Measurements from ENCODE around the gene HMGN3. TPM values are rescaled to one million over a fixed set of nuclear protein-coding genes. Genes with fewer than 3 reads are reported as not detected.
A peak's percentile ranks its signal among the peaks of the same experiment; 100 is the strongest.

The HMGN3 gene
- total RNA-seq, 1 experiment from 2014 or later: 151 TPM

DNA sequence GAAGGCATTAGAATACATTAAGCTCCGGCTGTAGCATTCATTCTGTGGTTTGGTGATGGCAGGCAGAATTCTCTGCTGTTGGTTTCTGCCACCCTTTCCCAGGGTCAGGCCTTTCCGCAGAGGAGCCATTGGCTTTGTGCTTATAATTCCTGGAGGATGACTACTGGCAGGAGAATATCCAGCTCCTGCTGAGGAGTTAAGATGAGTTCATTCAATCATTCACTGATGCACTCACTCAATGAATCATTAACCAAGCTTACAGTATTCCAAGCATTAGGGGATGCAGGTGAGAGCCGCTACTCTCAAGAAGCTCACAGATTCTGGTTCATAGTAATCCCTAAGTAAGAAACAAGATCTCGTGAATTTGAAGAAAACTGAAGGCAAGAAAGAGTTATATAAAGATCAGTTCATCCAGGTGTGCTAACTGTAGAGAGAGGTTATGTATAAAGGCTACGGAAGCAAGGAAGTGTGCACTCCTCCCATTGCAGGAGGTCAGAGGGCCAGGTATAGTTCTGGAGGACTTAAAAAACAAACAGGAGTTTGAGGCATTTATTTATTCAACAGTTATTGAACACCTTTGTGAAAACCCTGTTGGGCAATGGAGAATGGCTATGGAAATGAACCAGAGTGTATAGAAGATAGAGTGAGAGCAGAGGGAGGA, 75.5 kb downstream of the HMGN3 start (continued):
- TF ChIP-seq, protein P1, sequence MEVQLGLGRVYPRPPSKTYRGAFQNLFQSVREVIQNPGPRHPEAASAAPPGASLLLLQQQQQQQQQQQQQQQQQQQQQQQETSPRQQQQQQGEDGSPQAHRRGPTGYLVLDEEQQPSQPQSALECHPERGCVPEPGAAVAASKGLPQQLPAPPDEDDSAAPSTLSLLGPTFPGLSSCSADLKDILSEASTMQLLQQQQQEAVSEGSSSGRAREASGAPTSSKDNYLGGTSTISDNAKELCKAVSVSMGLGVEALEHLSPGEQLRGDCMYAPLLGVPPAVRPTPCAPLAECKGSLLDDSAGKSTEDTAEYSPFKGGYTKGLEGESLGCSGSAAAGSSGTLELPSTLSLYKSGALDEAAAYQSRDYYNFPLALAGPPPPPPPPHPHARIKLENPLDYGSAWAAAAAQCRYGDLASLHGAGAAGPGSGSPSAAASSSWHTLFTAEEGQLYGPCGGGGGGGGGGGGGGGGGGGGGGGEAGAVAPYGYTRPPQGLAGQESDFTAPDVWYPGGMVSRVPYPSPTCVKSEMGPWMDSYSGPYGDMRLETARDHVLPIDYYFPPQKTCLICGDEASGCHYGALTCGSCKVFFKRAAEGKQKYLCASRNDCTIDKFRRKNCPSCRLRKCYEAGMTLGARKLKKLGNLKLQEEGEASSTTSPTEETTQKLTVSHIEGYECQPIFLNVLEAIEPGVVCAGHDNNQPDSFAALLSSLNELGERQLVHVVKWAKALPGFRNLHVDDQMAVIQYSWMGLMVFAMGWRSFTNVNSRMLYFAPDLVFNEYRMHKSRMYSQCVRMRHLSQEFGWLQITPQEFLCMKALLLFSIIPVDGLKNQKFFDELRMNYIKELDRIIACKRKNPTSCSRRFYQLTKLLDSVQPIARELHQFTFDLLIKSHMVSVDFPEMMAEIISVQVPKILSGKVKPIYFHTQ (CRISPR knock-in tag; IDR thresholded peaks at IDR 0.05): no peak
- TF ChIP-seq CTCF (IDR thresholded peaks at IDR 0.05) (no peak), TEAD4 (CRISPR knock-in tag; IDR thresholded peaks at IDR 0.05) (no peak), IRF2 (CRISPR knock-in tag; IDR thresholded peaks at IDR 0.05; ENCODE audit: borderline replicate concordance, low read depth) (no peak)
- TF ChIP-seq, protein P2, sequence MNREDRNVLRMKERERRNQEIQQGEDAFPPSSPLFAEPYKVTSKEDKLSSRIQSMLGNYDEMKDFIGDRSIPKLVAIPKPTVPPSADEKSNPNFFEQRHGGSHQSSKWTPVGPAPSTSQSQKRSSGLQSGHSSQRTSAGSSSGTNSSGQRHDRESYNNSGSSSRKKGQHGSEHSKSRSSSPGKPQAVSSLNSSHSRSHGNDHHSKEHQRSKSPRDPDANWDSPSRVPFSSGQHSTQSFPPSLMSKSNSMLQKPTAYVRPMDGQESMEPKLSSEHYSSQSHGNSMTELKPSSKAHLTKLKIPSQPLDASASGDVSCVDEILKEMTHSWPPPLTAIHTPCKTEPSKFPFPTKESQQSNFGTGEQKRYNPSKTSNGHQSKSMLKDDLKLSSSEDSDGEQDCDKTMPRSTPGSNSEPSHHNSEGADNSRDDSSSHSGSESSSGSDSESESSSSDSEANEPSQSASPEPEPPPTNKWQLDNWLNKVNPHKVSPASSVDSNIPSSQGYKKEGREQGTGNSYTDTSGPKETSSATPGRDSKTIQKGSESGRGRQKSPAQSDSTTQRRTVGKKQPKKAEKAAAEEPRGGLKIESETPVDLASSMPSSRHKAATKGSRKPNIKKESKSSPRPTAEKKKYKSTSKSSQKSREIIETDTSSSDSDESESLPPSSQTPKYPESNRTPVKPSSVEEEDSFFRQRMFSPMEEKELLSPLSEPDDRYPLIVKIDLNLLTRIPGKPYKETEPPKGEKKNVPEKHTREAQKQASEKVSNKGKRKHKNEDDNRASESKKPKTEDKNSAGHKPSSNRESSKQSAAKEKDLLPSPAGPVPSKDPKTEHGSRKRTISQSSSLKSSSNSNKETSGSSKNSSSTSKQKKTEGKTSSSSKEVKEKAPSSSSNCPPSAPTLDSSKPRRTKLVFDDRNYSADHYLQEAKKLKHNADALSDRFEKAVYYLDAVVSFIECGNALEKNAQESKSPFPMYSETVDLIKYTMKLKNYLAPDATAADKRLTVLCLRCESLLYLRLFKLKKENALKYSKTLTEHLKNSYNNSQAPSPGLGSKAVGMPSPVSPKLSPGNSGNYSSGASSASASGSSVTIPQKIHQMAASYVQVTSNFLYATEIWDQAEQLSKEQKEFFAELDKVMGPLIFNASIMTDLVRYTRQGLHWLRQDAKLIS (CRISPR knock-in tag; IDR thresholded peaks at IDR 0.05; ENCODE audit: borderline replicate concordance): no peak
- TF ChIP-seq, protein P3, sequence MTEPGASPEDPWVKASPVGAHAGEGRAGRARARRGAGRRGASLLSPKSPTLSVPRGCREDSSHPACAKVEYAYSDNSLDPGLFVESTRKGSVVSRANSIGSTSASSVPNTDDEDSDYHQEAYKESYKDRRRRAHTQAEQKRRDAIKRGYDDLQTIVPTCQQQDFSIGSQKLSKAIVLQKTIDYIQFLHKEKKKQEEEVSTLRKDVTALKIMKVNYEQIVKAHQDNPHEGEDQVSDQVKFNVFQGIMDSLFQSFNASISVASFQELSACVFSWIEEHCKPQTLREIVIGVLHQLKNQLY (CRISPR knock-in tag; IDR thresholded peaks at IDR 0.05): no peak

- peaks cover 8% of the 10 kb centered on the region for H3K36me3 Mint-ChIP-seq
- CTCF ChIA-PET: no interaction called here
- DNase-seq (ENCODE audit: low spot score) (no peak), ATAC-seq (no peak)
- no peak overlapping the region for H3K27ac Mint-ChIP-seq
- H3K27me3 Mint-ChIP-seq (ENCODE audit: low read depth): no peaks in the 10 kb centered on the region
- H3K4me1 Mint-ChIP-seq: peaks cover 17% of the 10 kb centered on the region
- H3K9me3 Mint-ChIP-seq: peaks cover 12% of the 10 kb centered on the region
- H3K4me3 Mint-ChIP-seq: no peak overlapping the region
- POLR2A ChIA-PET: no interaction called here
- TF ChIP-seq ETV6 (CRISPR knock-in tag; IDR thresholded peaks at IDR 0.05) (no peak), ZNF396 (CRISPR knock-in tag; IDR thresholded peaks at IDR 0.05; ENCODE audit: borderline replicate concordance) (no peak), GTF2I (CRISPR knock-in tag; conservative IDR thresholded peaks at IDR 0.05) (no peak)
- TF ChIP-seq, protein P4, sequence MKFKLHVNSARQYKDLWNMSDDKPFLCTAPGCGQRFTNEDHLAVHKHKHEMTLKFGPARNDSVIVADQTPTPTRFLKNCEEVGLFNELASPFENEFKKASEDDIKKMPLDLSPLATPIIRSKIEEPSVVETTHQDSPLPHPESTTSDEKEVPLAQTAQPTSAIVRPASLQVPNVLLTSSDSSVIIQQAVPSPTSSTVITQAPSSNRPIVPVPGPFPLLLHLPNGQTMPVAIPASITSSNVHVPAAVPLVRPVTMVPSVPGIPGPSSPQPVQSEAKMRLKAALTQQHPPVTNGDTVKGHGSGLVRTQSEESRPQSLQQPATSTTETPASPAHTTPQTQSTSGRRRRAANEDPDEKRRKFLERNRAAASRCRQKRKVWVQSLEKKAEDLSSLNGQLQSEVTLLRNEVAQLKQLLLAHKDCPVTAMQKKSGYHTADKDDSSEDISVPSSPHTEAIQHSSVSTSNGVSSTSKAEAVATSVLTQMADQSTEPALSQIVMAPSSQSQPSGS (CRISPR knock-in tag; IDR thresholded peaks at IDR 0.05; ENCODE audit: borderline replicate concordance, low read depth): no peak
These were observed 76.4 kb downstream of the HMGN3 start for GRCh38 chr6:79157961-79158644.

GRCh38 chr6:79152269-79152737, 82.2 kb downstream of the HMGN3 start:
- Mint-ChIP-seq H3K9me3 (peaks cover 6% of the 10 kb centered on the region), H3K27me3 (ENCODE audit: low read depth) (no peaks in the 10 kb centered on the region), H3K4me3 (no peak overlapping the region), H3K36me3 (peaks cover 6% of the 10 kb centered on the region), H3K4me1 (peaks cover 7% of the 10 kb centered on the region), H3K27ac (no peak overlapping the region)
- DNase-seq (ENCODE audit: low spot score) (peak; percentile 43), ATAC-seq (peak; percentile 95)
- ChIA-PET CTCF (no interaction called here), POLR2A (interaction anchor here (1.1 kb wide), 1 partner anchor 75 kb away, joined by 4 read pairs; the partner anchor contains the start of gene PHIP)
- TF ChIP-seq, protein P5, sequence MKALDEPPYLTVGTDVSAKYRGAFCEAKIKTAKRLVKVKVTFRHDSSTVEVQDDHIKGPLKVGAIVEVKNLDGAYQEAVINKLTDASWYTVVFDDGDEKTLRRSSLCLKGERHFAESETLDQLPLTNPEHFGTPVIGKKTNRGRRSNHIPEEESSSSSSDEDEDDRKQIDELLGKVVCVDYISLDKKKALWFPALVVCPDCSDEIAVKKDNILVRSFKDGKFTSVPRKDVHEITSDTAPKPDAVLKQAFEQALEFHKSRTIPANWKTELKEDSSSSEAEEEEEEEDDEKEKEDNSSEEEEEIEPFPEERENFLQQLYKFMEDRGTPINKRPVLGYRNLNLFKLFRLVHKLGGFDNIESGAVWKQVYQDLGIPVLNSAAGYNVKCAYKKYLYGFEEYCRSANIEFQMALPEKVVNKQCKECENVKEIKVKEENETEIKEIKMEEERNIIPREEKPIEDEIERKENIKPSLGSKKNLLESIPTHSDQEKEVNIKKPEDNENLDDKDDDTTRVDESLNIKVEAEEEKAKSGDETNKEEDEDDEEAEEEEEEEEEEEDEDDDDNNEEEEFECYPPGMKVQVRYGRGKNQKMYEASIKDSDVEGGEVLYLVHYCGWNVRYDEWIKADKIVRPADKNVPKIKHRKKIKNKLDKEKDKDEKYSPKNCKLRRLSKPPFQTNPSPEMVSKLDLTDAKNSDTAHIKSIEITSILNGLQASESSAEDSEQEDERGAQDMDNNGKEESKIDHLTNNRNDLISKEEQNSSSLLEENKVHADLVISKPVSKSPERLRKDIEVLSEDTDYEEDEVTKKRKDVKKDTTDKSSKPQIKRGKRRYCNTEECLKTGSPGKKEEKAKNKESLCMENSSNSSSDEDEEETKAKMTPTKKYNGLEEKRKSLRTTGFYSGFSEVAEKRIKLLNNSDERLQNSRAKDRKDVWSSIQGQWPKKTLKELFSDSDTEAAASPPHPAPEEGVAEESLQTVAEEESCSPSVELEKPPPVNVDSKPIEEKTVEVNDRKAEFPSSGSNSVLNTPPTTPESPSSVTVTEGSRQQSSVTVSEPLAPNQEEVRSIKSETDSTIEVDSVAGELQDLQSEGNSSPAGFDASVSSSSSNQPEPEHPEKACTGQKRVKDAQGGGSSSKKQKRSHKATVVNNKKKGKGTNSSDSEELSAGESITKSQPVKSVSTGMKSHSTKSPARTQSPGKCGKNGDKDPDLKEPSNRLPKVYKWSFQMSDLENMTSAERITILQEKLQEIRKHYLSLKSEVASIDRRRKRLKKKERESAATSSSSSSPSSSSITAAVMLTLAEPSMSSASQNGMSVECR (CRISPR knock-in tag; IDR thresholded peaks at IDR 0.05; ENCODE audit: borderline replicate concordance): no peak
- TF ChIP-seq ZNF263 (CRISPR knock-in tag; IDR thresholded peaks at IDR 0.05; ENCODE audit: low read depth): no peak
- no peak for TF ChIP-seq TP53 (CRISPR knock-in tag; IDR thresholded peaks at IDR 0.05)
- no peak for TF ChIP-seq KAT7 (CRISPR knock-in tag; IDR thresholded peaks at IDR 0.05; ENCODE audit: borderline replicate concordance)
- TF ChIP-seq, protein P6, sequence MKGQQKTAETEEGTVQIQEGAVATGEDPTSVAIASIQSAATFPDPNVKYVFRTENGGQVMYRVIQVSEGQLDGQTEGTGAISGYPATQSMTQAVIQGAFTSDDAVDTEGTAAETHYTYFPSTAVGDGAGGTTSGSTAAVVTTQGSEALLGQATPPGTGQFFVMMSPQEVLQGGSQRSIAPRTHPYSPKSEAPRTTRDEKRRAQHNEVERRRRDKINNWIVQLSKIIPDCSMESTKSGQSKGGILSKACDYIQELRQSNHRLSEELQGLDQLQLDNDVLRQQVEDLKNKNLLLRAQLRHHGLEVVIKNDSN (CRISPR knock-in tag; IDR thresholded peaks at IDR 0.05): no peak
